Globus pallidus (tissue), 1 donor: ENCODE measurements around the gene ADAMTS10.
"Not testable (repeated sequence)": the region's sequence is repeated elsewhere in the genome, so short reads cannot be mapped to it uniquely, and the experiment has no call there.

Experiments
- DNase-seq: peaks from one replicate; pipeline ENCODE4 v3.0.0-alpha.2; 2015; ENCODE audit warnings: low spot score

ADAMTS10 gene

GRCh38 chr19:8558325-8558724 lies 52.2 kb downstream of the ADAMTS10 start:
- DNase-seq: no peak

GRCh38 chr19:8557642-8558238 lies 52.8 kb downstream of the ADAMTS10 start:
- no peak for DNase-seq

DNA sequence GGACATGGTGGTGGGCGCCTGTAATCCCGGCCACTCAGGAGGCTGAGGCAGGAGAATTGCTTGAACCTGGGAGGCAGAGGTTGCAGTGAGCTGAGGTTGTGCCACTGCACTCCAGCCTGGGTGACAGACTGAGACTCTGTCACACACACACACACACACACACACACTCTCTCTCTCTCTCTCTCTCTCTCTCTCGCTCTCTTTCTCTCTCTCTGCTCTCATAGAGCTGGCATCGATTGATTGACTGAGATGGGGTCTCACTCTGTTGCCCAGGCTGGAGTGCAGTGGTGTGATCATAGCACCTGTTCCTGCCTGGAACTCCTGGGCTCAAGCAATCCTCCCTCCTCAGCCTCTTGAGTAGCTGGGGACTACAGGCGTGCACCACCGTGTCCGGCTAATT lies 56.8 kb downstream of the ADAMTS10 start:
- not testable (repeated sequence) for DNase-seq

DNA sequence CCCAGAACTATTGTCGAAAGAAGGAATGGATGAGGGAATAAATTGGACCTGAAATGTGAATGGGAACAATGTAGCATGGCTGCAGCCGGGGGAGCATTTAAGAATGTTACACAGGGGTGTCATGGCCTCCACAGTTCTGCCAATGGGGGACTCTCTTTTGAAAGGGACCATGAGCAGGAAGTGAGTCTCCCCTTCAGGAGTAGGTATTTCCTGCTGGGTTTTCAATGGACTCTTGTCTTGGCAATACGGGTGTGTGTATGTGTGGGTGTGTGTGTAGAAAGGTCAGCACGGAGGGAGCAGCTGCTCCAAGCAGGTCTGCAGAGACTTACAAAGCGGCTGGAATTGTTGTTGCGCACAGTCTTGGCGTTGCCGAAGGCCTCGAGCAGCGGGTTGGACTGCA lies 57.7 kb downstream of the ADAMTS10 start:
- no peak for DNase-seq

- no peak for DNase-seq
Measured at GRCh38 chr19:8550070-8550469, 60.4 kb downstream of the ADAMTS10 start.

- no peak for DNase-seq
Measured at GRCh38 chr19:8545743-8546142, 64.8 kb downstream of the ADAMTS10 start.

DNA sequence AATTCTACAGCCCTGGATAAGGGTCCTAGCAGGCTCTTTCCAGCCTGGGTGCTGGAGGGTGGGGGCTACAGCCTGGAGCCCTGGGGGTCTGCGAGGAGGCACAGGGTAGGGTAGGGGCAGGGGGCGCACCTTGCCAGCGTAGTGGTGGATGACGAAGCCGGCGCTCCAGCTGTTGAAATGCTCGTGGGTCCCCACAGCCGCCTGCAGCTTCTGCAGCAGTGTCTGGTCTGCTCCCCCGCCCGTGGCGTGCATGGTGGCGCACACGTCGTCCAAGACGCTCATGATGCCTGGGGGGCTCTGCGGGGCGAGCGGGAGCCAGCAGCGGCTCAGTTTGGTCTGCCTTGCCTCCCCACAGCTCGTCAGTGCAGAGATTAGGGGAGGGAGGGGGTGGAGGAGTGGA lies 66.3 kb downstream of the ADAMTS10 start:
- DNase-seq: no peak

DNA sequence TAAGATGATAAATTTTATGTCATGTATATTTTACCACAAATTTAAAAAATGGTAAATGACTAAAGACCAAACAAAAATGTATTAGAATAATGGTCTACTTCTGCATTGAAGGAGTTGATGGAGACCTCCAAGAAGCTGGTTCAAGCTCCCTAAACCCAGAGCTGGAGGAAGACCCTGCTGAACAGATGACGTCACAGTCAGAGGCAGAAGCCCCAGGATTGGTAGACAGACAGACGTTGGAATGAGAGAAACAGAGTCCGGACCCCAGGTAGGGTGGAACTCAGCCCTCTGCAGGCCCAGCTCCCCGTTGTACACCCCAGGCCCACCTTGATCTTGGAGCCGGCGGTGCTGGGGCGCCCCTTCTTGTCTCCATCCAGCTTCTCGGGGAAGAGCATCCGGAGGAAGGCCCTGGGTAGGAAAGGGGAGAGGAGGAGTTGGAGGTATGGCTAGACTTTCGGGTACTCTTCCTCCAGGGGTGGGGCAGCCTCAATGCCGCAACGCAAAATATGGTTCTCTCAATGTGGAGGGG lies 70.8 kb downstream of the ADAMTS10 start:
- no peak for DNase-seq

DNA sequence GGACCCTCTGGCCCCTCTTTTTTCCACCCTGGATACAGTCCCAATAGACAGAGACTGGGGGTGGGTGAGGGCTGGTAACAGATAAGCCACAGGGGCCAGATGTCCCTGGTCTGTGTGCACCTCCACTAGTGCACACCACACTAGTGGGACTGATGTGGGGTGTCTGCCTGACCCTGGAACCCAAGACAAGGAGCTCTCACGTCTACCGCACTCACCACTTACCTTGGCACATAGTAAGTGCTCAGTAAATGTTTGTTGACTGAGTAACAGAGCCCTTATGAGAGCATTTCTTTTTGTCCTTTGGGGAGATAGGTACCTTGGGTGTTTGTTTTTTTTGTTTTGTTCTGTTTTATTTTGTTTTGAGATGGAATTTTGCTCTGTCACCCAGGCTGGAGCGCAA lies 73.4 kb downstream of the ADAMTS10 start:
- DNase-seq: no peak

DNA sequence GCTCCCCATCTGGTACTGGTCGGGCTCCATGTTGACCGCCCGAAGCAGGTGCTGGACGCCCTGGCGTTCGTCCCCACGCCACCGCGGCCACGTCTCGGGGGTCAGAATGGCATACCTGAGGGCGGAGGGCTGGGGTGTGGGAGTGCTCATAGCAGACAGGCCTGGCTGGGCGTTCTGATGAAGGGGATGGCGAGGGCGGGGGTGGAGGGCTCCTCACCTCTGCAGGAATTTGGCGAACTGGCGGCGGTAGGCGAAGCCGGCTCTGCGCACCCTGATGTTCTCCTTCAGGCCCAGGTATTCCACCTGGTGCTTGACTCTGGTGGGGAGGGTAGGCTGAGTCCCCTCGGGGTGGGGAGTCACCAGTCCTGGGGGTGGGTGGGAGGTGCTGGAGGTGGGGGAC lies 74.2 kb downstream of the ADAMTS10 start:
- no peak for DNase-seq

DNA sequence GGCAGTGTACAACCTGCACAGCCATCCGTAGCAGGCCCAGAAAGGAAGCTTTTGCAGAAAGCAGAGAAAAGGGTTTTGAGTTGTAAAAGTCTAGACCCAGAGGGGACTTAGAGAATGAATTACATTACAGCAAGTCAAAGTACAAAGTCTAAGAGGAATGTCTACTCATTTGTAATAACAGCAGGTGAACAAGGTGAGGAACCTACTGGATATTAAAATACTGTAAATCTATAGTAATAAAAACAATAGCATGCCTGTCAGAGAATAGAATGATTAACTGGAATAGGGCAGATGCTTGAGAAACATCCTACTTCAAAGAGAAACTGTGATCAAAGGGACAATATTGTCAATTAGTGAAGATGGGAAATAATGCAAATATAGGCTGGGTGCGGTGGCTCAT lies 78.3 kb downstream of the ADAMTS10 start:
- DNase-seq: no peak

DNA sequence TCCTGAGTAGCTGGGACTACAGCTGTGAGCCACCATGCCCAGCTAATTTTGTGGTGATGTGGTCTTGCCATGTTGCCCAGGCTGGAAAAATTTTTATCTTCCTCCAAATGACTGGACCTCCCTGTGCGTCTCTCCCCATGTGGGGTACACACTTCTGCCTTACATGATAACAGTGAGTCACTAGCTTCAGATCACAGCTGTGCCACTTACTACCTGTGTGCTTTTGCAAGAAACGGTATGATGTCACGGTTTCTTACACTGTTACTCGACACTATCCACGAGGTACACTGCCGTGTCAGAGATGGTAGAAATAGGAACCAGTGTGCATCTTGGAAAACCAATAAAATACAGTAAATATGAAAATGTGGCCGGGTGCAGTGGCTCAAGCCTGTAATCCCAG lies 79.0 kb downstream of the ADAMTS10 start:
- no peak for DNase-seq
